Stomach (tissue), 4 donors: Measurements from ENCODE around the gene BAIAP2L1.
"Not testable (repeated sequence)": the region's sequence is repeated elsewhere in the genome, so short reads cannot be mapped to it uniquely, and the experiment has no call there.

Experiments
- CTCF ChIP-seq, 7 experiments: fragments of 450-650 bp in 4 of 7; fragments of 200-600 bp in 3 of 7; sonication (generic) in 3 of 7; IDR thresholded peaks; one replicate each; pipeline ENCODE4 v1.5.1; 2016 to 2019; ENCODE audit warnings: antibody characterized with exemption in 7 of 7, control low read depth in 2 of 7, mild to moderate bottlenecking in 1 of 7
- POLR2AphosphoS5 ChIP-seq, 3 donors: sonication (generic); formaldehyde crosslinking; IDR thresholded peaks; one replicate each; pipeline ENCODE4 v1.6.1; 2016; ENCODE audit warnings: antibody characterized with exemption in 3 of 3

GRCh38 chr7:98413655-98414054, 12.8 kb upstream of the BAIAP2L1 start:
- TF ChIP-seq POLR2AphosphoS5, CTCF (IDR thresholded peaks at IDR 0.05): not testable (repeated sequence)
